H1 (cell line): ENCODE data around the gene RALGDS. TPM values are rescaled to one million over a fixed set of nuclear protein-coding genes. Genes with fewer than 3 reads are reported as not detected.

ENCODE experiments used
- CTCF ChIA-PET: fragments of 300-600 bp; sonication (Branson Sonifier 250); formaldehyde crosslinking; loops from one replicate; lab custom pipeline; 2021; ENCODE audit not compliant: partially characterized antibody; lab: Charles Lee
- POLR2A ChIA-PET: fragments of 300-600 bp; sonication (Branson Sonifier 250); formaldehyde crosslinking; loops from one replicate; lab custom pipeline; 2021; ENCODE audit warnings: inconsistent platforms; ENCODE audit not compliant: partially characterized antibody; lab: Charles Lee
- DNase-seq, 2 experiments: peaks; one replicate each; pipeline versions ENCODE4 v3.0.0 to v3.0.0-alpha.2; 2010 to 2022; ENCODE audit warnings: low spot score in 2 of 2, low read depth in 1 of 2, mixed read lengths in 1 of 2
- FAIRE-seq: peaks from 2 replicates; lab custom pipeline; 2011; peaks lifted over from hg19 to GRCh38; lab: Jason Lieb, UNC
- H2AFZ ChIP-seq: 2 replicates; pipeline ENCODE4 v1.8.1; 2012; ENCODE audit warnings: low read length, inconsistent platforms
- H2AK5ac ChIP-seq: 2 replicates; pipeline ENCODE4 v1.6.1; 2013; ENCODE audit warnings: low read depth, low read length
- H2BK120ac ChIP-seq: replicated peaks from 2 replicates; pipeline ENCODE3; 2013; ENCODE audit warnings: low read depth, low read length, inconsistent platforms
- H2BK12ac ChIP-seq: 2 replicates; pipeline ENCODE4 v1.6.1; 2013; ENCODE audit warnings: low read depth, low read length
- H2BK15ac ChIP-seq: 2 replicates; pipeline ENCODE4 v1.6.1; 2013; ENCODE audit warnings: low read length
- H2BK20ac ChIP-seq: 2 replicates; pipeline ENCODE4 v1.6.1; 2013; ENCODE audit warnings: low read length
- H2BK5ac ChIP-seq: 2 replicates; pipeline ENCODE4 v1.6.1; 2013; ENCODE audit warnings: low read depth, low read length
- H3K14ac ChIP-seq: 2 replicates; pipeline ENCODE4 v1.6.1; 2013; ENCODE audit warnings: inconsistent platforms; ENCODE audit not compliant: insufficient read length
- H3K18ac ChIP-seq: 2 replicates; pipeline ENCODE4 v1.6.1; 2013; ENCODE audit warnings: low read length; ENCODE audit errors: extremely low read depth
- H3K23ac ChIP-seq: 2 replicates; pipeline ENCODE4 v1.6.1; 2013; ENCODE audit warnings: inconsistent platforms; ENCODE audit not compliant: insufficient read length
- H3K23me2 ChIP-seq: 2 replicates; pipeline ENCODE4 v1.6.1; 2013; ENCODE audit warnings: low read depth, low read length
- H3K27ac ChIP-seq: 2 replicates; pipeline ENCODE4 v1.6.1; 2011; ENCODE audit warnings: low read depth, low read length, inconsistent platforms
- H3K27me3 ChIP-seq, 4 experiments: replicated peaks in 1 of 4; 1 replicate in 1 of 4; 2 replicates in 3 of 4; pipeline versions ENCODE4 v1.6.1 to v1.8.1; 2011 to 2013; ENCODE audit warnings: low read length in 3 of 4, mild to moderate bottlenecking in 3 of 4, inconsistent platforms in 2 of 4, mixed read lengths in 2 of 4, moderate library complexity in 1 of 4; ENCODE audit not compliant: control insufficient read depth in 3 of 4, insufficient read depth in 3 of 4; ENCODE audit errors: extremely low read depth in 1 of 4
- H3K36me3 ChIP-seq, 4 experiments: 2 replicates each; pipeline versions ENCODE4 v1.6.1 to v1.8.1; 2011 to 2013; ENCODE audit warnings: mild to moderate bottlenecking in 4 of 4, low read length in 3 of 4, moderate library complexity in 2 of 4, control low read depth in 1 of 4, inconsistent platforms in 1 of 4; ENCODE audit not compliant: insufficient read depth in 4 of 4, control insufficient read depth in 2 of 4
- H3K4ac ChIP-seq: replicated peaks from 2 replicates; pipeline ENCODE3; 2013; ENCODE audit warnings: low read length, low read depth, mixed read lengths, inconsistent platforms; ENCODE audit not compliant: insufficient read length
- H3K4me1 ChIP-seq, 4 experiments: replicated peaks in 1 of 4; 1 replicate in 1 of 4; 2 replicates in 3 of 4; pipeline versions ENCODE4 v1.6.1 to v1.8.1; 2011 to 2013; ENCODE audit warnings: low read length in 3 of 4, inconsistent platforms in 2 of 4, mixed read lengths in 1 of 4; ENCODE audit not compliant: insufficient read depth in 4 of 4, control insufficient read depth in 3 of 4
- H3K4me2 ChIP-seq, 2 experiments: 2 replicates each; pipeline versions ENCODE4 v1.6.1 to v1.8.1; 2011 to 2013; ENCODE audit warnings: low read depth in 2 of 2, low read length in 2 of 2, control low read depth in 1 of 2, inconsistent platforms in 1 of 2, mild to moderate bottlenecking in 1 of 2; ENCODE audit not compliant: insufficient read depth in 1 of 2
- H3K4me3 ChIP-seq, 4 experiments: fragments of 200-600, 300-600 bp in 1 of 4; sonication (generic), shearing (Covaris generic), sonication (Bioruptor Twin) in 1 of 4; 2 replicates each; pipeline versions ENCODE4 v1.5.1 to v1.8.1; 2011 to 2016; ENCODE audit warnings: low read length in 4 of 4, low read depth in 3 of 4, control low read depth in 2 of 4, inconsistent platforms in 2 of 4, mild to moderate bottlenecking in 2 of 4, mixed read lengths in 1 of 4, moderate library complexity in 1 of 4; ENCODE audit not compliant: insufficient read depth in 2 of 4; ENCODE audit errors: extremely low read depth in 1 of 4
- H3K56ac ChIP-seq: replicated peaks from 2 replicates; pipeline ENCODE3; 2013; ENCODE audit warnings: low read depth, mild to moderate bottlenecking, mixed read lengths, low read length, inconsistent platforms; ENCODE audit not compliant: insufficient read length
- H3K79me1 ChIP-seq: 2 replicates; pipeline ENCODE4 v1.6.1; 2013; ENCODE audit warnings: low read depth, low read length, control low read depth
- H3K79me2 ChIP-seq, 2 experiments: 2 replicates each; pipeline versions ENCODE4 v1.6.1 to v1.8.1; 2012 to 2013; ENCODE audit warnings: low read length in 2 of 2, mild to moderate bottlenecking in 2 of 2, inconsistent platforms in 1 of 2; ENCODE audit not compliant: insufficient read depth in 2 of 2, control insufficient read depth in 1 of 2
- H3K9ac ChIP-seq, 4 experiments: replicated peaks in 1 of 4; 1 replicate in 1 of 4; 2 replicates in 3 of 4; pipeline versions ENCODE4 v1.6.1 to v1.8.1; 2011 to 2013; ENCODE audit warnings: low read depth in 3 of 4, low read length in 3 of 4, control low read depth in 2 of 4, mild to moderate bottlenecking in 2 of 4, moderate library complexity in 2 of 4, inconsistent platforms in 1 of 4; ENCODE audit errors: extremely low read depth in 1 of 4
- H3K9me3 ChIP-seq, 2 experiments: 2 replicates each; pipeline versions ENCODE4 v1.6.1 to v1.8.1; 2012 to 2013; ENCODE audit warnings: mild to moderate bottlenecking in 2 of 2, moderate library complexity in 2 of 2, control low read depth in 1 of 2, inconsistent platforms in 1 of 2, low read depth in 1 of 2, low read length in 1 of 2, mixed read lengths in 1 of 2; ENCODE audit not compliant: insufficient read depth in 2 of 2
- H4K20me1 ChIP-seq, 2 experiments: replicated peaks in 1 of 2; 2 replicates each; pipeline versions ENCODE3 to v1.8.1; 2011 to 2013; ENCODE audit warnings: inconsistent platforms in 2 of 2, low read length in 2 of 2, mild to moderate bottlenecking in 1 of 2; ENCODE audit not compliant: insufficient read depth in 2 of 2, control insufficient read depth in 1 of 2
- H4K5ac ChIP-seq: 2 replicates; pipeline ENCODE4 v1.6.1; 2013; ENCODE audit warnings: low read length, low read depth, mixed read lengths, inconsistent platforms; ENCODE audit not compliant: insufficient read length
- H4K8ac ChIP-seq: 2 replicates; pipeline ENCODE4 v1.8.0; 2013; ENCODE audit warnings: mild to moderate bottlenecking, moderate library complexity, low read length, inconsistent platforms; ENCODE audit not compliant: insufficient read depth; ENCODE audit errors: extremely low read depth
- H4K91ac ChIP-seq: replicated peaks from 2 replicates; pipeline ENCODE3; 2013; ENCODE audit warnings: low read length, mixed read lengths, inconsistent platforms; ENCODE audit not compliant: insufficient read length
- BACH1 ChIP-seq: IDR thresholded peaks from 2 replicates; pipeline ENCODE4 v1.6.1; 2012; ENCODE audit warnings: low read length, improper control_type of control experiment
- CEBPB ChIP-seq: IDR thresholded peaks from 2 replicates; pipeline ENCODE4 v1.6.1; 2012; ENCODE audit warnings: low read depth, low read length
- CHD1 ChIP-seq: IDR thresholded peaks from 2 replicates; pipeline ENCODE4 v1.6.1; 2012; ENCODE audit warnings: low read depth, low read length, improper control_type of control experiment
- EP300 ChIP-seq, 2 experiments: IDR thresholded peaks; 1 replicate in 1 of 2; 2 replicates in 1 of 2; pipeline ENCODE4 v1.6.1; 2011 to 2012; ENCODE audit warnings: low read depth in 2 of 2, low read length in 2 of 2, mild to moderate bottlenecking in 2 of 2, borderline replicate concordance in 1 of 2, inconsistent platforms in 1 of 2, moderate library complexity in 1 of 2
- KDM1A ChIP-seq: fragments of 200-600, 300-600 bp; sonication (generic); IDR thresholded peaks from 2 replicates; pipeline ENCODE4 v1.7.1; 2016; ENCODE audit warnings: mild to moderate bottlenecking, low read length, borderline replicate concordance
- KDM5A ChIP-seq: fragments of 200-600 bp; IDR thresholded peaks from 2 replicates; pipeline ENCODE4 v1.7.1; 2012; ENCODE audit warnings: mild to moderate bottlenecking, low read length, inconsistent platforms, mixed read lengths
- RNF2 ChIP-seq: fragments of 200-900, 300-1000 bp; sonication (generic); IDR thresholded peaks from 2 replicates; pipeline ENCODE4 v1.7.1; 2016; ENCODE audit warnings: borderline replicate concordance, low read depth, mild to moderate bottlenecking, antibody characterized with exemption, low read length; ENCODE audit not compliant: poor library complexity, severe bottlenecking; ENCODE audit errors: missing control alignments
- WGBS, 2 experiments: shearing (Covaris generic) in 1 of 2; methylation state at CpG; one replicate each; pipeline versions ENCODE4 v1.1.6 to v1.1.7; 2013 to 2015; ENCODE audit warnings: low lambda C conversion rate in 2 of 2, mixed read lengths in 2 of 2, inconsistent platforms in 1 of 2, low coverage in 1 of 2, missing lambda C conversion rate in 1 of 2; ENCODE audit not compliant: insufficient replicate concordance in 2 of 2, insufficient coverage in 1 of 2, insufficient read length in 1 of 2; ENCODE audit errors: extremely low coverage in 1 of 2, missing lambda C conversion rate in 1 of 2; 5-methylcytosine and 5-hydroxymethylcytosine counted together
- polyA plus RNA-seq, 7 experiments: library from polyadenylated mRNA; depleted of rRNA in 3 of 7; stranded (reverse) in 5 of 7; unstranded in 2 of 7; fragments of >200 nt in 5 of 7; fragments of 200-250 nt in 2 of 7; gene quantifications; 1 replicate in 5 of 7; 2 replicates in 1 of 7; 4 replicates in 1 of 7; pipeline versions ENCODE4 v1.2.1 to v1.2.3, GENCODE V29; 2011 to 2013; ENCODE audit warnings: missing spikeins in 2 of 7, mixed read lengths in 2 of 7
- total RNA-seq: library from RNA; stranded (reverse); fragmentation: NEBNext Ultra II Directional; extraction: Animal tissue kit (Norgen Biotek cat#: 25700); gene quantifications from 2 replicates; pipeline ENCODE4 v1.2.1, GENCODE V29; 2021

The RALGDS gene
- total and polyA plus RNA-seq, 2 of the 8 experiments (the other 6 are each of a cell fraction or from before 2014, with no cell fraction given), result 14.5 to 25.5 TPM

- H3K4me1 ChIP-seq, result peaks cover 0 to 3% (median 1%) of the 10 kb centered on the region in 4 experiments; a peak in 2 of 7 replicates
- H2AFZ ChIP-seq, result no peak overlapping the region
- no peak overlapping the region for H2BK15ac ChIP-seq
- no peak overlapping the region for H2BK12ac ChIP-seq
- H3K36me3 ChIP-seq, result peaks cover 0 to 29% (median 8%) of the 10 kb centered on the region in 4 experiments; a peak in 6 of 8 replicates
- H3K4me3 ChIP-seq, result no peak overlapping the region
- no peak overlapping the region for H2BK20ac ChIP-seq
- no peak overlapping the region for H4K8ac ChIP-seq
- H4K20me1 ChIP-seq, result peaks cover 2 to 9% of the 10 kb centered on the region in 2 experiments
- H4K5ac ChIP-seq, result no peak overlapping the region
- POLR2A ChIA-PET, result interaction anchor here (0.9 to 1.8 kb wide), 2 partner anchors 43 to 47 kb away, joined by 4 to 7 read pairs; no protein-coding TSS in a partner anchor
- no peak overlapping the region for H3K56ac ChIP-seq
- no peak overlapping the region for H3K4ac ChIP-seq
- no peak overlapping the region for H2BK120ac ChIP-seq
- H3K9me3 ChIP-seq, result peaks cover 11 to 13% of the 10 kb centered on the region in 2 experiments; a peak in 3 of 4 replicates
- H3K23me2 ChIP-seq, result no peaks in the 10 kb centered on the region
- FAIRE-seq (no peak), DNase-seq (no peak)
- no peak overlapping the region for H3K14ac ChIP-seq
- H3K18ac ChIP-seq, result no peak overlapping the region
- 93% methylated on average over 13 of the region's 13 CpGs; no CpG with 5 or more reads in 1 of the 2 experiments for whole genome bisulfite sequencing, 2 experiments
- H3K27me3 ChIP-seq, result no peaks in the 10 kb centered on the region
- no peak overlapping the region for H3K23ac ChIP-seq
- H2BK5ac ChIP-seq, result no peak overlapping the region
- TF ChIP-seq CEBPB (no peak), BACH1 (no peak), KDM1A (no peak), KDM5A (no peak), CHD1 (no peak), RNF2 (no peak), EP300 (IDR thresholded peaks at IDR 0.05; ENCODE audit: borderline replicate concordance in 1 of 2, low read depth in 2 of 2, low read length in 2 of 2) (no peak)
- CTCF ChIA-PET, result interaction anchor here (1.5 to 19.3 kb wide), 5 partner anchors 11 to 53 kb away, joined by 4 to 337 read pairs (median 16); no protein-coding TSS in a partner anchor
- H3K27ac ChIP-seq, result no peak overlapping the region
- H3K4me2 ChIP-seq, result no peak overlapping the region
- no peaks in the 10 kb centered on the region for H3K79me2 ChIP-seq
- H3K9ac ChIP-seq, result no peak overlapping the region
- no peak overlapping the region for H2AK5ac ChIP-seq
- no peak overlapping the region for H4K91ac ChIP-seq
- H3K79me1 ChIP-seq, result no peaks in the 10 kb centered on the region
Measured at GRCh38 chr9:133100506-133101355, 20.3 kb downstream of the RALGDS start.
